WTC11 (cell line): Measurements from ENCODE around the gene CHPF2. TPM values are rescaled to one million over a fixed set of nuclear protein-coding genes. Genes with fewer than 3 reads are reported as not detected.

Source experiments
- ATAC-seq: fragments of 200-7000 bp; cut with Tn5 transposase; 2 replicates; pipeline ENCODE4 v1.10.0; 2021; ENCODE audit warnings: mild to moderate bottlenecking, moderate library complexity
- CTCF ChIA-PET: fragments of 300-600 bp; sonication (Branson Sonifier 250); formaldehyde crosslinking; loops from one replicate; lab custom pipeline; 2021; ENCODE audit warnings: antibody characterized with exemption; lab: Charles Lee
- POLR2A ChIA-PET: fragments of 350-600 bp; sonication (Branson Sonifier 250); formaldehyde crosslinking; loops from one replicate; lab custom pipeline; 2021; ENCODE audit warnings: antibody characterized with exemption; lab: Charles Lee
- DNase-seq: peaks from one replicate; pipeline ENCODE4 v3.0.0; 2021; ENCODE audit warnings: low spot score
- H3K27ac Mint-ChIP-seq: 2 replicates; pipeline ENCODE4 v1.8.0; 2021; ENCODE audit warnings: mixed read lengths
- H3K27me3 Mint-ChIP-seq: 2 replicates; pipeline ENCODE4 v1.8.0; 2021; ENCODE audit warnings: low read depth, mild to moderate bottlenecking, moderate library complexity, mixed read lengths
- H3K36me3 Mint-ChIP-seq: 2 replicates; pipeline ENCODE4 v1.8.0; 2021; ENCODE audit warnings: mixed read lengths
- H3K4me1 Mint-ChIP-seq: 2 replicates; pipeline ENCODE4 v1.8.0; 2022; ENCODE audit warnings: mixed read lengths
- H3K4me3 Mint-ChIP-seq: 2 replicates; pipeline ENCODE4 v1.8.0; 2021; ENCODE audit warnings: mild to moderate bottlenecking, moderate library complexity, mixed read lengths
- H3K9me3 Mint-ChIP-seq: 2 replicates; pipeline ENCODE4 v1.8.0; 2021; ENCODE audit warnings: mixed read lengths
- CREM ChIP-seq: sonication (generic); formaldehyde crosslinking; IDR thresholded peaks from 2 replicates; pipeline ENCODE4 v1.8.1; 2022; ENCODE audit warnings: mild to moderate bottlenecking, missing genetic modification reagents, moderate library complexity
- GABPB1 ChIP-seq: sonication (generic); formaldehyde crosslinking; IDR thresholded peaks from 2 replicates; pipeline ENCODE4 v1.8.1; 2023; ENCODE audit warnings: mild to moderate bottlenecking, missing genetic modification reagents
- JUN ChIP-seq: sonication (generic); formaldehyde crosslinking; IDR thresholded peaks from 2 replicates; pipeline ENCODE4 v1.8.0; 2023; ENCODE audit warnings: mild to moderate bottlenecking, missing genetic modification reagents
- NFYB ChIP-seq: sonication (generic); formaldehyde crosslinking; conservative IDR thresholded peaks from 2 replicates; pipeline ENCODE4 v1.8.0; 2022; ENCODE audit warnings: low read depth, missing genetic modification reagents
- NR2C2 ChIP-seq: sonication (generic); formaldehyde crosslinking; IDR thresholded peaks from 2 replicates; pipeline ENCODE4 v1.8.0; 2022; ENCODE audit warnings: mild to moderate bottlenecking, missing genetic modification reagents
- PRRX2 ChIP-seq: fragments of 250-450 bp; sonication (Bioruptor Pico); IDR thresholded peaks from 2 replicates; pipeline ENCODE4 v1.8.0; 2021; ENCODE audit warnings: mild to moderate bottlenecking
- ZBTB21 ChIP-seq: sonication (generic); formaldehyde crosslinking; IDR thresholded peaks from 2 replicates; pipeline ENCODE4 v1.8.1; 2023; ENCODE audit warnings: mild to moderate bottlenecking, missing genetic modification reagents, borderline replicate concordance
- ZNF121 ChIP-seq: sonication (generic); formaldehyde crosslinking; IDR thresholded peaks from 2 replicates; pipeline ENCODE4 v1.8.0; 2023; ENCODE audit warnings: missing genetic modification reagents
- ZNF423 ChIP-seq: fragments of 250-450 bp; sonication (Bioruptor Pico); IDR thresholded peaks from 2 replicates; pipeline ENCODE4 v2.1.2; 2022; ENCODE audit warnings: mild to moderate bottlenecking, moderate library complexity
- total RNA-seq: library from RNA; stranded (reverse); gene quantifications from 3 replicates; pipeline ENCODE4 v1.2.3, GENCODE V29; 2021
- TF ChIP-seq, protein P1 (sequence below): sonication (generic); formaldehyde crosslinking; IDR thresholded peaks from 2 replicates; pipeline ENCODE4 v1.8.0; 2023; ENCODE audit warnings: missing genetic modification reagents
- TF ChIP-seq, protein P2 (sequence below): fragments of 200-600 bp; IDR thresholded peaks from 2 replicates; pipeline ENCODE4 v1.8.0; 2022; ENCODE audit warnings: antibody characterized with exemption
- TF ChIP-seq, protein P3 (sequence below): sonication (generic); formaldehyde crosslinking; IDR thresholded peaks from 2 replicates; pipeline ENCODE4 v1.8.1; 2022; ENCODE audit warnings: low read depth, missing genetic modification reagents, borderline replicate concordance
- TF ChIP-seq, protein P4 (sequence below): sonication (generic); formaldehyde crosslinking; IDR thresholded peaks from 2 replicates; pipeline ENCODE4 v1.8.1; 2022; ENCODE audit warnings: low read depth, mild to moderate bottlenecking, moderate library complexity, missing genetic modification reagents, borderline replicate concordance
- TF ChIP-seq, protein P5 (sequence below): sonication (generic); formaldehyde crosslinking; IDR thresholded peaks from 2 replicates; pipeline ENCODE4 v1.8.0; 2022; ENCODE audit warnings: mild to moderate bottlenecking, missing genetic modification reagents
- TF ChIP-seq, protein P6 (sequence below): sonication (generic); formaldehyde crosslinking; IDR thresholded peaks from 2 replicates; pipeline ENCODE4 v1.8.1; 2022; ENCODE audit warnings: mild to moderate bottlenecking, moderate library complexity, missing genetic modification reagents
- TF ChIP-seq, protein P7 (sequence below): sonication (generic); formaldehyde crosslinking; IDR thresholded peaks from 2 replicates; pipeline ENCODE4 v1.8.0; 2023; ENCODE audit warnings: mild to moderate bottlenecking, missing genetic modification reagents
- TF ChIP-seq, protein P8 (sequence below): sonication (generic); formaldehyde crosslinking; IDR thresholded peaks from 2 replicates; pipeline ENCODE4 v1.8.0; 2022; ENCODE audit warnings: missing genetic modification reagents

CHPF2 gene
- total RNA-seq, 1 experiment from 2014 or later: 30.7 TPM

DNA sequence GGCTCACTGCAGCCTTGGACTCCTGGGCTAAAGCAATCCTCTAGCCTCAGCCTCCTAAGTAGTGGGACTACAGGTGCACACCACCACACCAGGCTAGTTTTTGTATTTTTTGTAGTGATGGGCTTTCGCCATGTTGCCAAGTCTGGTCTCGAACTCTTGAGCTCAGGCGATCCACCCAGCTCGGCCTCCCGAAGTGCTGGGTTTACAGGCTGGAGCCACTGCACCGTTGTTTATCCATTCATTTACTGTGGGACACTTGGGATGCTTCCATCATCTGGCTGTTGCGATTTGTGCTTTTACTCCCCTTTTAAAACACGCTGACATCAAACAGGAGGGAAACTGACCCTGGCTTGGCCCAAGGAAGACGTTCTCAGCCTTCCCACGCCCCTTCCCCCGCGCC is 46.7 kb downstream of the CHPF2 start (continued):
- TF ChIP-seq ZBTB21 (CRISPR knock-in tag): no peak
- TF ChIP-seq, protein P1, sequence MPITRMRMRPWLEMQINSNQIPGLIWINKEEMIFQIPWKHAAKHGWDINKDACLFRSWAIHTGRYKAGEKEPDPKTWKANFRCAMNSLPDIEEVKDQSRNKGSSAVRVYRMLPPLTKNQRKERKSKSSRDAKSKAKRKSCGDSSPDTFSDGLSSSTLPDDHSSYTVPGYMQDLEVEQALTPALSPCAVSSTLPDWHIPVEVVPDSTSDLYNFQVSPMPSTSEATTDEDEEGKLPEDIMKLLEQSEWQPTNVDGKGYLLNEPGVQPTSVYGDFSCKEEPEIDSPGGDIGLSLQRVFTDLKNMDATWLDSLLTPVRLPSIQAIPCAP (CRISPR knock-in tag): no peak
- TF ChIP-seq GABPB1 (CRISPR knock-in tag): no peak
- TF ChIP-seq, protein P2, sequence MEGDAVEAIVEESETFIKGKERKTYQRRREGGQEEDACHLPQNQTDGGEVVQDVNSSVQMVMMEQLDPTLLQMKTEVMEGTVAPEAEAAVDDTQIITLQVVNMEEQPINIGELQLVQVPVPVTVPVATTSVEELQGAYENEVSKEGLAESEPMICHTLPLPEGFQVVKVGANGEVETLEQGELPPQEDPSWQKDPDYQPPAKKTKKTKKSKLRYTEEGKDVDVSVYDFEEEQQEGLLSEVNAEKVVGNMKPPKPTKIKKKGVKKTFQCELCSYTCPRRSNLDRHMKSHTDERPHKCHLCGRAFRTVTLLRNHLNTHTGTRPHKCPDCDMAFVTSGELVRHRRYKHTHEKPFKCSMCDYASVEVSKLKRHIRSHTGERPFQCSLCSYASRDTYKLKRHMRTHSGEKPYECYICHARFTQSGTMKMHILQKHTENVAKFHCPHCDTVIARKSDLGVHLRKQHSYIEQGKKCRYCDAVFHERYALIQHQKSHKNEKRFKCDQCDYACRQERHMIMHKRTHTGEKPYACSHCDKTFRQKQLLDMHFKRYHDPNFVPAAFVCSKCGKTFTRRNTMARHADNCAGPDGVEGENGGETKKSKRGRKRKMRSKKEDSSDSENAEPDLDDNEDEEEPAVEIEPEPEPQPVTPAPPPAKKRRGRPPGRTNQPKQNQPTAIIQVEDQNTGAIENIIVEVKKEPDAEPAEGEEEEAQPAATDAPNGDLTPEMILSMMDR: no peak
- TF ChIP-seq, protein P3, sequence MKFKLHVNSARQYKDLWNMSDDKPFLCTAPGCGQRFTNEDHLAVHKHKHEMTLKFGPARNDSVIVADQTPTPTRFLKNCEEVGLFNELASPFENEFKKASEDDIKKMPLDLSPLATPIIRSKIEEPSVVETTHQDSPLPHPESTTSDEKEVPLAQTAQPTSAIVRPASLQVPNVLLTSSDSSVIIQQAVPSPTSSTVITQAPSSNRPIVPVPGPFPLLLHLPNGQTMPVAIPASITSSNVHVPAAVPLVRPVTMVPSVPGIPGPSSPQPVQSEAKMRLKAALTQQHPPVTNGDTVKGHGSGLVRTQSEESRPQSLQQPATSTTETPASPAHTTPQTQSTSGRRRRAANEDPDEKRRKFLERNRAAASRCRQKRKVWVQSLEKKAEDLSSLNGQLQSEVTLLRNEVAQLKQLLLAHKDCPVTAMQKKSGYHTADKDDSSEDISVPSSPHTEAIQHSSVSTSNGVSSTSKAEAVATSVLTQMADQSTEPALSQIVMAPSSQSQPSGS (CRISPR knock-in tag): no peak
- TF ChIP-seq, protein P4, sequence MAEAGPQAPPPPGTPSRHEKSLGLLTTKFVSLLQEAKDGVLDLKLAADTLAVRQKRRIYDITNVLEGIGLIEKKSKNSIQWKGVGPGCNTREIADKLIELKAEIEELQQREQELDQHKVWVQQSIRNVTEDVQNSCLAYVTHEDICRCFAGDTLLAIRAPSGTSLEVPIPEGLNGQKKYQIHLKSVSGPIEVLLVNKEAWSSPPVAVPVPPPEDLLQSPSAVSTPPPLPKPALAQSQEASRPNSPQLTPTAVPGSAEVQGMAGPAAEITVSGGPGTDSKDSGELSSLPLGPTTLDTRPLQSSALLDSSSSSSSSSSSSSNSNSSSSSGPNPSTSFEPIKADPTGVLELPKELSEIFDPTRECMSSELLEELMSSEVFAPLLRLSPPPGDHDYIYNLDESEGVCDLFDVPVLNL (CRISPR knock-in tag): no peak
- TF ChIP-seq CREM (CRISPR knock-in tag): no peak
- TF ChIP-seq JUN (CRISPR knock-in tag): no peak
- TF ChIP-seq ZNF121 (CRISPR knock-in tag): no peak
- TF ChIP-seq NR2C2 (CRISPR knock-in tag): no peak
- TF ChIP-seq, protein P5, sequence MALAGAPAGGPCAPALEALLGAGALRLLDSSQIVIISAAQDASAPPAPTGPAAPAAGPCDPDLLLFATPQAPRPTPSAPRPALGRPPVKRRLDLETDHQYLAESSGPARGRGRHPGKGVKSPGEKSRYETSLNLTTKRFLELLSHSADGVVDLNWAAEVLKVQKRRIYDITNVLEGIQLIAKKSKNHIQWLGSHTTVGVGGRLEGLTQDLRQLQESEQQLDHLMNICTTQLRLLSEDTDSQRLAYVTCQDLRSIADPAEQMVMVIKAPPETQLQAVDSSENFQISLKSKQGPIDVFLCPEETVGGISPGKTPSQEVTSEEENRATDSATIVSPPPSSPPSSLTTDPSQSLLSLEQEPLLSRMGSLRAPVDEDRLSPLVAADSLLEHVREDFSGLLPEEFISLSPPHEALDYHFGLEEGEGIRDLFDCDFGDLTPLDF (CRISPR knock-in tag): no peak

DNA sequence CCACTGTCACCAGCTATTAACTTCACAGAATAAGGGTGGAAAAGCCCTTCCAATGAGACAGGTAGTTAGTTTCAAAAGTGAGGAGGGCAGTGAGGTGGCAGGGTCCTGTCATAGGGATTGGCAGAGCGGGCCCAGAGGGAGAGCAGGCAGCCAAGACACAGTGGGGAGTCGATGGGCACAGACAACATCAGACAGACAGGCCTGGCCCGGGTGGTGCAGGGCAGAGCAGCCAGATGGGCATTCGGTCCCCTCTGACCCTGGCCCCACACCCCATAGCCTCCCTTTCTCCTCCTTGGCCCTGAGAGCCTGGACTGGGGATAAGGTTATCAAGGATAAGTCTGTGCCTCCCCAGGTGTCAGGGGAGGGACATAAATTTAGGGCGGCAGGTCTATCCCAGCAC is 47.6 kb downstream of the CHPF2 start:
- no peaks in the 10 kb centered on the region for H3K36me3 Mint-ChIP-seq
- POLR2A ChIA-PET: no interaction called here

More for the DNA sequence above, 47.6 kb downstream of the CHPF2 start:
- H3K9me3 Mint-ChIP-seq: no peaks in the 10 kb centered on the region
- CTCF ChIA-PET: no interaction called here
- no peak overlapping the region for H3K4me3 Mint-ChIP-seq
- H3K27me3 Mint-ChIP-seq: peaks cover 40% of the 10 kb centered on the region
- peaks cover 31% of the 10 kb centered on the region for H3K4me1 Mint-ChIP-seq
- no peak overlapping the region for H3K27ac Mint-ChIP-seq
- ATAC-seq: no peak
- no peak for DNase-seq
- no peak for TF ChIP-seq NFYB (CRISPR knock-in tag)
- no peak for TF ChIP-seq PRRX2 (CRISPR knock-in tag)
- TF ChIP-seq, protein P6, sequence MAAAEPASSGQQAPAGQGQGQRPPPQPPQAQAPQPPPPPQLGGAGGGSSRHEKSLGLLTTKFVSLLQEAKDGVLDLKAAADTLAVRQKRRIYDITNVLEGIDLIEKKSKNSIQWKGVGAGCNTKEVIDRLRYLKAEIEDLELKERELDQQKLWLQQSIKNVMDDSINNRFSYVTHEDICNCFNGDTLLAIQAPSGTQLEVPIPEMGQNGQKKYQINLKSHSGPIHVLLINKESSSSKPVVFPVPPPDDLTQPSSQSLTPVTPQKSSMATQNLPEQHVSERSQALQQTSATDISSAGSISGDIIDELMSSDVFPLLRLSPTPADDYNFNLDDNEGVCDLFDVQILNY: no peak
- TF ChIP-seq, protein P3 (CRISPR knock-in tag): no peak
- TF ChIP-seq, protein P7, sequence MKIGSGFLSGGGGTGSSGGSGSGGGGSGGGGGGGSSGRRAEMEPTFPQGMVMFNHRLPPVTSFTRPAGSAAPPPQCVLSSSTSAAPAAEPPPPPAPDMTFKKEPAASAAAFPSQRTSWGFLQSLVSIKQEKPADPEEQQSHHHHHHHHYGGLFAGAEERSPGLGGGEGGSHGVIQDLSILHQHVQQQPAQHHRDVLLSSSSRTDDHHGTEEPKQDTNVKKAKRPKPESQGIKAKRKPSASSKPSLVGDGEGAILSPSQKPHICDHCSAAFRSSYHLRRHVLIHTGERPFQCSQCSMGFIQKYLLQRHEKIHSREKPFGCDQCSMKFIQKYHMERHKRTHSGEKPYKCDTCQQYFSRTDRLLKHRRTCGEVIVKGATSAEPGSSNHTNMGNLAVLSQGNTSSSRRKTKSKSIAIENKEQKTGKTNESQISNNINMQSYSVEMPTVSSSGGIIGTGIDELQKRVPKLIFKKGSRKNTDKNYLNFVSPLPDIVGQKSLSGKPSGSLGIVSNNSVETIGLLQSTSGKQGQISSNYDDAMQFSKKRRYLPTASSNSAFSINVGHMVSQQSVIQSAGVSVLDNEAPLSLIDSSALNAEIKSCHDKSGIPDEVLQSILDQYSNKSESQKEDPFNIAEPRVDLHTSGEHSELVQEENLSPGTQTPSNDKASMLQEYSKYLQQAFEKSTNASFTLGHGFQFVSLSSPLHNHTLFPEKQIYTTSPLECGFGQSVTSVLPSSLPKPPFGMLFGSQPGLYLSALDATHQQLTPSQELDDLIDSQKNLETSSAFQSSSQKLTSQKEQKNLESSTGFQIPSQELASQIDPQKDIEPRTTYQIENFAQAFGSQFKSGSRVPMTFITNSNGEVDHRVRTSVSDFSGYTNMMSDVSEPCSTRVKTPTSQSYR (CRISPR knock-in tag): no peak
- TF ChIP-seq ZNF423 (CRISPR knock-in tag): no peak
- TF ChIP-seq, protein P8, sequence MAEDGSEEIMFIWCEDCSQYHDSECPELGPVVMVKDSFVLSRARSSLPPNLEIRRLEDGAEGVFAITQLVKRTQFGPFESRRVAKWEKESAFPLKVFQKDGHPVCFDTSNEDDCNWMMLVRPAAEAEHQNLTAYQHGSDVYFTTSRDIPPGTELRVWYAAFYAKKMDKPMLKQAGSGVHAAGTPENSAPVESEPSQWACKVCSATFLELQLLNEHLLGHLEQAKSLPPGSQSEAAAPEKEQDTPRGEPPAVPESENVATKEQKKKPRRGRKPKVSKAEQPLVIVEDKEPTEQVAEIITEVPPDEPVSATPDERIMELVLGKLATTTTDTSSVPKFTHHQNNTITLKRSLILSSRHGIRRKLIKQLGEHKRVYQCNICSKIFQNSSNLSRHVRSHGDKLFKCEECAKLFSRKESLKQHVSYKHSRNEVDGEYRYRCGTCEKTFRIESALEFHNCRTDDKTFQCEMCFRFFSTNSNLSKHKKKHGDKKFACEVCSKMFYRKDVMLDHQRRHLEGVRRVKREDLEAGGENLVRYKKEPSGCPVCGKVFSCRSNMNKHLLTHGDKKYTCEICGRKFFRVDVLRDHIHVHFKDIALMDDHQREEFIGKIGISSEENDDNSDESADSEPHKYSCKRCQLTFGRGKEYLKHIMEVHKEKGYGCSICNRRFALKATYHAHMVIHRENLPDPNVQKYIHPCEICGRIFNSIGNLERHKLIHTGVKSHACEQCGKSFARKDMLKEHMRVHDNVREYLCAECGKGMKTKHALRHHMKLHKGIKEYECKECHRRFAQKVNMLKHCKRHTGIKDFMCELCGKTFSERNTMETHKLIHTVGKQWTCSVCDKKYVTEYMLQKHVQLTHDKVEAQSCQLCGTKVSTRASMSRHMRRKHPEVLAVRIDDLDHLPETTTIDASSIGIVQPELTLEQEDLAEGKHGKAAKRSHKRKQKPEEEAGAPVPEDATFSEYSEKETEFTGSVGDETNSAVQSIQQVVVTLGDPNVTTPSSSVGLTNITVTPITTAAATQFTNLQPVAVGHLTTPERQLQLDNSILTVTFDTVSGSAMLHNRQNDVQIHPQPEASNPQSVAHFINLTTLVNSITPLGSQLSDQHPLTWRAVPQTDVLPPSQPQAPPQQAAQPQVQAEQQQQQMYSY (CRISPR knock-in tag): no peak
